WTC11 (cell line): ENCODE data around the gene B3GNT8. TPM values are rescaled to one million over a fixed set of nuclear protein-coding genes. Genes with fewer than 3 reads are reported as not detected.

ENCODE experiments used
- ATAC-seq: fragments of 200-7000 bp; cut with Tn5 transposase; 2 replicates; pipeline ENCODE4 v1.10.0; 2021; ENCODE audit warnings: mild to moderate bottlenecking, moderate library complexity
- CTCF ChIA-PET: fragments of 300-600 bp; sonication (Branson Sonifier 250); formaldehyde crosslinking; loops from one replicate; lab custom pipeline; 2021; ENCODE audit warnings: antibody characterized with exemption; lab: Charles Lee
- POLR2A ChIA-PET: fragments of 350-600 bp; sonication (Branson Sonifier 250); formaldehyde crosslinking; loops from one replicate; lab custom pipeline; 2021; ENCODE audit warnings: antibody characterized with exemption; lab: Charles Lee
- DNase-seq: peaks from one replicate; pipeline ENCODE4 v3.0.0; 2021; ENCODE audit warnings: low spot score
- H3K27ac Mint-ChIP-seq: 2 replicates; pipeline ENCODE4 v1.8.0; 2021; ENCODE audit warnings: mixed read lengths
- H3K27me3 Mint-ChIP-seq: 2 replicates; pipeline ENCODE4 v1.8.0; 2021; ENCODE audit warnings: low read depth, mild to moderate bottlenecking, moderate library complexity, mixed read lengths
- H3K36me3 Mint-ChIP-seq: 2 replicates; pipeline ENCODE4 v1.8.0; 2021; ENCODE audit warnings: mixed read lengths
- H3K4me1 Mint-ChIP-seq: 2 replicates; pipeline ENCODE4 v1.8.0; 2022; ENCODE audit warnings: mixed read lengths
- H3K4me3 Mint-ChIP-seq: 2 replicates; pipeline ENCODE4 v1.8.0; 2021; ENCODE audit warnings: mild to moderate bottlenecking, moderate library complexity, mixed read lengths
- H3K9me3 Mint-ChIP-seq: 2 replicates; pipeline ENCODE4 v1.8.0; 2021; ENCODE audit warnings: mixed read lengths
- MAX ChIP-seq: sonication (generic); formaldehyde crosslinking; IDR thresholded peaks from 2 replicates; pipeline ENCODE4 v1.8.0; 2022; ENCODE audit warnings: mild to moderate bottlenecking, missing genetic modification reagents
- SP1 ChIP-seq: sonication (generic); formaldehyde crosslinking; conservative IDR thresholded peaks from 2 replicates; pipeline ENCODE4 v1.8.1; 2022; ENCODE audit warnings: missing genetic modification reagents
- ZNF532 ChIP-seq: fragments of 250-450 bp; sonication (Bioruptor Pico); IDR thresholded peaks from 2 replicates; pipeline ENCODE4 v1.9.0; 2021; ENCODE audit warnings: mild to moderate bottlenecking, borderline replicate concordance
- ZSCAN18 ChIP-seq: fragments of 250-450 bp; sonication (Bioruptor Pico); IDR thresholded peaks from 2 replicates; pipeline ENCODE4 v2.1.2; 2022; ENCODE audit warnings: mild to moderate bottlenecking, moderate library complexity
- total RNA-seq: library from RNA; stranded (reverse); gene quantifications from 3 replicates; pipeline ENCODE4 v1.2.3, GENCODE V29; 2021

B3GNT8 gene
- total RNA-seq, 1 experiment from 2014 or later = 2.3 TPM

GRCh38 chr19:41376241-41376997 is 50.8 kb downstream of the B3GNT8 start, which contains the start of gene TMEM91:
Gene TMEM91 (plus strand): TSS chr19:41376533. CDS start chr19:41378310, 1,777 bp downstream.
- ATAC-seq = peak; percentile 79

More at GRCh38 chr19:41376241-41376997, 50.8 kb downstream of the B3GNT8 start, which contains the start of gene TMEM91:
- CTCF ChIA-PET = interaction anchor here (0.6 to 6.2 kb wide), 5 partner anchors 12 to 71 kb away, joined by 3 to 45 read pairs (median 3); partner anchors contain the start of genes B9D2 and DMAC2
- H3K9me3 Mint-ChIP-seq = no peaks in the 10 kb centered on the region
- peak within 1 kb of the TSS; percentile 79 for H3K27ac Mint-ChIP-seq
- H3K36me3 Mint-ChIP-seq = no peaks in the 10 kb centered on the region
- peaks cover 14% of the 10 kb centered on the region for H3K27me3 Mint-ChIP-seq
- peaks cover 17% of the 10 kb centered on the region for H3K4me1 Mint-ChIP-seq
- peak within 1 kb of the TSS; percentile 80 for H3K4me3 Mint-ChIP-seq
- TF ChIP-seq ZSCAN18 (CRISPR knock-in tag) = no peak
- TF ChIP-seq MAX (CRISPR knock-in tag) = peak; percentile 53; the same call in 1 of the 2 replicates
- peak; percentile 49; the same call in 1 of the 2 replicates for TF ChIP-seq SP1 (CRISPR knock-in tag)
- TF ChIP-seq ZNF532 (CRISPR knock-in tag) = no peak
- peak; percentile 76 for DNase-seq
- POLR2A ChIA-PET = interaction anchor here (0.5 to 1.0 kb wide), 2 partner anchors 31 to 51 kb away, joined by 4 to 5 read pairs; partner anchors contain the start of gene B3GNT8

Other genes starting within 250 kb of the B3GNT8 start
- 173 to 191 TPM (median 188 TPM) in 3 replicates for gene CYP2S1, start 234.2 kb downstream of the B3GNT8 start, total RNA-seq
- gene AXL, start 208.2 kb downstream of the B3GNT8 start, total RNA-seq = 25.0 to 27.3 TPM (median 27.0 TPM) in 3 replicates
- 246 to 282 TPM (median 257 TPM) in 3 replicates for gene HNRNPUL1, start 163.0 kb downstream of the B3GNT8 start, total RNA-seq
- gene CCDC97, start 117.2 kb downstream of the B3GNT8 start, total RNA-seq = 29.7 to 31.4 TPM (median 30.8 TPM) in 3 replicates
- gene TGFB1, start 73.5 kb downstream of the B3GNT8 start, total RNA-seq = 10.4 to 11.8 TPM (median 11.0 TPM) in 3 replicates
- 4.5 to 6.3 TPM (median 4.7 TPM) in 3 replicates for gene B9D2, start 63.2 kb downstream of the B3GNT8 start, total RNA-seq
- 5.3 to 6.0 TPM (median 5.3 TPM) in 3 replicates for gene TMEM91, start 50.8 kb downstream of the B3GNT8 start, total RNA-seq
- gene EXOSC5, start 30.0 kb downstream of the B3GNT8 start, total RNA-seq = 56.4 to 60.3 TPM (median 56.6 TPM) in 3 replicates
- 18.8 to 34.8 TPM (median 32.6 TPM) in 3 replicates for gene BCKDHA, start 29.6 kb downstream of the B3GNT8 start, total RNA-seq
- gene DMAC2, start 12.5 kb upstream of the B3GNT8 start, total RNA-seq = 77.6 to 85.6 TPM (median 82.6 TPM) in 3 replicates
- gene ERICH4, start 15.8 kb upstream of the B3GNT8 start, total RNA-seq = 0.24 TPM in 1 of 3 replicates, not detected in the others
- 0.35 to 0.55 TPM in 2 of 3 replicates, not detected in the other for gene CEACAM21, start 148.8 kb upstream of the B3GNT8 start, total RNA-seq
- gene CEACAM4, start 199.7 kb upstream of the B3GNT8 start, total RNA-seq = not detected in 3 replicates